ENCODE measurements around the gene RAD17. TPM values are rescaled to one million over a fixed set of nuclear protein-coding genes. Genes with fewer than 3 reads are reported as not detected.
A peak's percentile ranks its signal among the peaks of the same experiment; 100 is the strongest.

The RAD17 gene
- polyA plus RNA-seq, 2 of the 4 experiments (the other 2 are of a cell fraction), result 13.3 to 24.3 TPM

DNA sequence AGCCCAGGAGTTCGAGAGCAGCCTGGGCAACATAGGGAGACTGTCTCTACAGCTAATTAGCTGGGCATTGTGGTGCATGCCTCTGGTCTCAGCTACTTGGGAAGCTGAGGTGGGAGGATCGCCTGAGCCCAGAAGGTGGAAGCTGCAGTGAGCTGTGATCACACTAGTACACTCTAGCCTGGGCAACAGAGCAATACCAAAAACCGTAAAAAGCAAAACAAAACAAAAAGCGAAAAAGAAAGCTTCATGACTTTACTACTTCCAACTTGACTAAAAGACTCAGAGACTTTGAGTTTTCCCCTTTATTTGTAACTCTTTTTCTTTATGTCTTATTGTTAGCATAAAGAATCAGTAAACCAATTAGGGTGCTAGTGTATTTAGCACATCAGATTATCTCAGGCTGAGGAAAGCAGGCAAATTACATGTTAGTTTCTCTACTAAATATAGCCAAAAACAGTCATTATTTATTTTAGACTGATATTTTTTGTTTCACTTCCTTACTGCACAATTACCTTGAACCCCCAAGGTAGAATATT lies 5.4 kb downstream of the RAD17 start:
- CTCF ChIA-PET, result no interaction called here
- H3K4me2 ChIP-seq, result no peak overlapping the region
- DNase-seq (ENCODE audit: low read depth in 1 of 2, low spot score in 1 of 2) (no peak), FAIRE-seq (no peak), ATAC-seq (no peak)
- H3K9me3 ChIP-seq, result no peaks in the 10 kb centered on the region
- H3K4me1 ChIP-seq, result peaks cover 16% of the 10 kb centered on the region; the same call in 2 of the 3 replicates
- no peak overlapping the region for H3K4me3 ChIP-seq
- no peak overlapping the region for H3K27ac ChIP-seq
- POLR2A ChIA-PET, result interaction anchor here (0.6 kb wide), 1 partner anchor 85 kb away, joined by 3 read pairs; no protein-coding TSS in a partner anchor
- TF ChIP-seq POLR2A (IDR thresholded peaks at IDR 0.05; ENCODE audit: low read length), result no peak
- TF ChIP-seq MAZ (IDR thresholded peaks at IDR 0.05; ENCODE audit: borderline replicate concordance, low read depth, low read length), result no peak
- TF ChIP-seq NR3C1 (IDR thresholded peaks at IDR 0.05), result no peak
- no peak for TF ChIP-seq JUNB (IDR thresholded peaks at IDR 0.05)
- no peak for TF ChIP-seq HOXA7 (CRISPR knock-in tag; IDR thresholded peaks at IDR 0.05)
- no peak for TF ChIP-seq ATOH8 (CRISPR knock-in tag; IDR thresholded peaks at IDR 0.05; ENCODE audit: low read depth)
- TF ChIP-seq HOXB13 (CRISPR knock-in tag; IDR thresholded peaks at IDR 0.05; ENCODE audit: low read depth), result no peak
- no peak for TF ChIP-seq SREBF2 (IDR thresholded peaks at IDR 0.05)
- TF ChIP-seq TFCP2L1 (CRISPR knock-in tag; IDR thresholded peaks at IDR 0.05), result no peak
- TF ChIP-seq MYC (IDR thresholded peaks at IDR 0.05; ENCODE audit: borderline replicate concordance, low read length), result no peak
- 87% methylated on average over 4 of the region's 4 CpGs for WGBS (ENCODE audit: missing lambda C conversion rate)

- no peak for ATAC-seq
- POLR2A ChIA-PET, result no interaction called here
- CTCF ChIA-PET, result no interaction called here
Observed at GRCh38 chr5:69378376-69378775, 8.8 kb downstream of the RAD17 start.

DNA sequence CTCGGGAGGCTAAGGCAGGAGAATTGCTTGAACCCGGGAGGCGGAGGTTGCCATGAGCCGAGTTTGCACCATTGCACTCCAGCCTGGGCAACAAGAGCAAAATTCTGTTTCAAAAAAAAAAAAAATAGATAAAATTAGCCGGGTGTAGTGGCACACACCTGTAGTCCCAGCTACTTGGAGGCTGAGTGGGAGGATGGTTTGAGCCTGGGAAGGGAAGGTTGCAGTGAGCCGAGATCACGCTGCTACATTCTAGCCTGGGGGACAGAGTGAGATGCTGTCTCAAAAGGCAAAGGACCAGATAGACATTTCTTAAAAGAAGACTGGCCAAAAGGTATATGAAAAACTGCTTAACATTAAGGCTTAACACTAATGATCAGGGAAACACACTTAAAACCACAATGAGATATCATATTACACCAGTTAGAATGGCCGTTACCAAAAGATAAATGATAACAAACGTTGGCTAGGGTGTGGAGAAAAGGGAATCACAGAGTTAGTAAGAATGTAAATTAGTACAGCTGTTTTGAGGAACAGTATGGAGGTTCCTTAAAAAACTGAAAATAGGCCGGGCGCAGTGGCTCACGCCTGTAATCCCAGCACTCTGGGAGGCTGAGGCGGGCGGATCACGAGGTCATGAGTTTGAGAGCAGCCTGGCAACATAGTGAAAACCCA lies 35.2 kb downstream of the RAD17 start:
- no peak for ATAC-seq
- Histone ChIP-seq H3K27ac (no peak overlapping the region), H3K4me2 (no peak overlapping the region), H3K4me1 (no peaks in the 10 kb centered on the region), H3K4me3 (no peak overlapping the region), H3K9me3 (no peaks in the 10 kb centered on the region)
- CTCF ChIA-PET, result interaction anchor here (0.7 kb wide), 1 partner anchor 346 kb away, joined by 3 read pairs; no protein-coding TSS in a partner anchor
- TF ChIP-seq MAZ (IDR thresholded peaks at IDR 0.05; ENCODE audit: borderline replicate concordance, low read depth, low read length) (no peak), HDAC2 (IDR thresholded peaks at IDR 0.05) (no peak), FOXS1 (CRISPR knock-in tag; IDR thresholded peaks at IDR 0.05) (no peak), ZC3H11A (IDR thresholded peaks at IDR 0.05) (no peak), PBX3 (IDR thresholded peaks at IDR 0.05) (no peak), CBX2 (IDR thresholded peaks at IDR 0.05; ENCODE audit: borderline replicate concordance, low read depth) (no peak), TFCP2L1 (CRISPR knock-in tag; IDR thresholded peaks at IDR 0.05) (no peak), RCOR1 (IDR thresholded peaks at IDR 0.05; ENCODE audit: low read depth, low read length) (no peak), POLR2AphosphoS2 (conservative IDR thresholded peaks at IDR 0.05; ENCODE audit: low read length) (no peak), MYC (IDR thresholded peaks at IDR 0.05; ENCODE audit: borderline replicate concordance, low read length) (no peak), ZSCAN20 (CRISPR knock-in tag; IDR thresholded peaks at IDR 0.05) (no peak), MAX (IDR thresholded peaks at IDR 0.05) (no peak), ESRRA (IDR thresholded peaks at IDR 0.05; ENCODE audit: borderline replicate concordance, low read length) (no peak), RARB (CRISPR knock-in tag; IDR thresholded peaks at IDR 0.05) (no peak), NPAS2 (CRISPR knock-in tag; IDR thresholded peaks at IDR 0.05; ENCODE audit: borderline replicate concordance) (no peak)
- TF ChIP-seq, protein P1, sequence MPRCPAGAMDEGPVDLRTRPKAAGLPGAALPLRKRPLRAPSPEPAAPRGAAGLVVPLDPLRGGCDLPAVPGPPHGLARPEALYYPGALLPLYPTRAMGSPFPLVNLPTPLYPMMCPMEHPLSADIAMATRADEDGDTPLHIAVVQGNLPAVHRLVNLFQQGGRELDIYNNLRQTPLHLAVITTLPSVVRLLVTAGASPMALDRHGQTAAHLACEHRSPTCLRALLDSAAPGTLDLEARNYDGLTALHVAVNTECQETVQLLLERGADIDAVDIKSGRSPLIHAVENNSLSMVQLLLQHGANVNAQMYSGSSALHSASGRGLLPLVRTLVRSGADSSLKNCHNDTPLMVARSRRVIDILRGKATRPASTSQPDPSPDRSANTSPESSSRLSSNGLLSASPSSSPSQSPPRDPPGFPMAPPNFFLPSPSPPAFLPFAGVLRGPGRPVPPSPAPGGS (IDR thresholded peaks at IDR 0.05), result no peak
- WGBS (ENCODE audit: missing lambda C conversion rate), result 89% methylated on average over 15 of the region's 15 CpGs
- no peak for FAIRE-seq
- no peak for DNase-seq (ENCODE audit: low read depth in 1 of 2, low spot score in 1 of 2)
- POLR2A ChIA-PET, result no interaction called here

More at GRCh38 chr5:69378376-69378775, 8.8 kb downstream of the RAD17 start:
- Histone ChIP-seq H3K4me3 (no peak overlapping the region), H3K27ac (no peak overlapping the region), H3K9me3 (no peaks in the 10 kb centered on the region), H3K4me1 (no peaks in the 10 kb centered on the region), H3K4me2 (no peak overlapping the region)
- FAIRE-seq (no peak), DNase-seq (ENCODE audit: low read depth in 1 of 2, low spot score in 1 of 2) (no peak)
- TF ChIP-seq HOXB13 (CRISPR knock-in tag; IDR thresholded peaks at IDR 0.05; ENCODE audit: low read depth) (no peak), MAFK (IDR thresholded peaks at IDR 0.05; ENCODE audit: partially characterized antibody) (peak; percentile 87)
